Measurements from ENCODE around the gene AIG1. TPM values are rescaled to one million over a fixed set of nuclear protein-coding genes. Genes with fewer than 3 reads are reported as not detected.

The AIG1 gene
- total RNA-seq, 3 donors from 2014 or later, result 18.5 to 21.5 (median 21.0) TPM

- no peaks in the 10 kb centered on the region for H3K36me3 ChIP-seq (ENCODE audit: low read depth)
- DNase-seq (no peak), ATAC-seq (peak; percentile 67)
- H3K4me1 ChIP-seq (ENCODE audit: low read depth), result no peaks in the 10 kb centered on the region
- intact Hi-C loops (cut with DNase I, micrococcal nuclease), result no loop called here
- TF ChIP-seq CTCF (IDR thresholded peaks at IDR 0.05), result no peak
- H3K9me3 ChIP-seq, result no peaks in the 10 kb centered on the region
- no peak overlapping the region for H3K4me3 ChIP-seq
These were observed 37.5 kb downstream of the AIG1 start for GRCh38 chr6:143098054-143098671.

GRCh38 chr6:143099647-143100046, 39.0 kb downstream of the AIG1 start:
- intact Hi-C loops (cut with DNase I, micrococcal nuclease), result no loop called here
- DNase-seq, result no peak
- no peaks in the 10 kb centered on the region for H3K9me3 ChIP-seq
- H3K4me1 ChIP-seq (ENCODE audit: low read depth), result no peaks in the 10 kb centered on the region
- TF ChIP-seq CTCF (IDR thresholded peaks at IDR 0.05), result no peak
- H3K4me3 ChIP-seq, result no peak overlapping the region
- ATAC-seq, result peak; percentile 33
- H3K36me3 ChIP-seq (ENCODE audit: low read depth), result no peaks in the 10 kb centered on the region

GRCh38 chr6:143100429-143100828, 39.7 kb downstream of the AIG1 start:
- intact Hi-C loops (cut with DNase I, micrococcal nuclease), result no loop called here
- DNase-seq, result no peak

GRCh38 chr6:143103916-143104315, 43.2 kb downstream of the AIG1 start:
- DNase-seq (no peak), ATAC-seq (no peak)
- Histone ChIP-seq H3K4me1 (ENCODE audit: low read depth) (no peaks in the 10 kb centered on the region), H3K36me3 (ENCODE audit: low read depth) (no peaks in the 10 kb centered on the region), H3K4me3 (no peak overlapping the region), H3K9me3 (no peaks in the 10 kb centered on the region)
- intact Hi-C loops (cut with DNase I, micrococcal nuclease), result no loop called here
- TF ChIP-seq CTCF (IDR thresholded peaks at IDR 0.05), result no peak

More at GRCh38 chr6:143100429-143100828, 39.7 kb downstream of the AIG1 start:
- Histone ChIP-seq H3K36me3 (ENCODE audit: low read depth) (no peaks in the 10 kb centered on the region), H3K4me1 (ENCODE audit: low read depth) (no peaks in the 10 kb centered on the region), H3K4me3 (no peak overlapping the region), H3K9me3 (no peaks in the 10 kb centered on the region)
- TF ChIP-seq CTCF (IDR thresholded peaks at IDR 0.05), result no peak
- no peak for ATAC-seq

- intact Hi-C loops (cut with DNase I, micrococcal nuclease), result no loop called here
- ATAC-seq, result no peak
These were observed 46.8 kb downstream of the AIG1 start for GRCh38 chr6:143107440-143107839.

More at GRCh38 chr6:143107440-143107839, 46.8 kb downstream of the AIG1 start:
- no peak for TF ChIP-seq CTCF (IDR thresholded peaks at IDR 0.05)
- DNase-seq, result no peak
- Histone ChIP-seq H3K9me3 (no peaks in the 10 kb centered on the region), H3K4me1 (ENCODE audit: low read depth) (no peaks in the 10 kb centered on the region), H3K36me3 (ENCODE audit: low read depth) (no peaks in the 10 kb centered on the region), H3K4me3 (no peak overlapping the region)
